GM12891 (cell line): ENCODE data around the gene TMEM242.

Source experiments
- PAX5 ChIP-seq: IDR thresholded peaks from 2 replicates; pipeline ENCODE4 v1.6.1; 2011; ENCODE audit warnings: low read length, moderate library complexity, mild to moderate bottlenecking; ENCODE audit not compliant: insufficient read depth, severe bottlenecking
- POLR2A ChIP-seq: IDR thresholded peaks from 2 replicates; pipeline ENCODE4 v1.6.1; 2011; ENCODE audit warnings: low read depth, low read length, control low read depth
- POLR2AphosphoS5 ChIP-seq: IDR thresholded peaks from 2 replicates; pipeline ENCODE4 v1.6.1; 2011; ENCODE audit warnings: low read depth, low read length, control low read depth
- POU2F2 ChIP-seq: IDR thresholded peaks from 2 replicates; pipeline ENCODE4 v1.6.1; 2011; ENCODE audit warnings: low read depth, mild to moderate bottlenecking, control low read depth, low read length, moderate library complexity
- SPI1 ChIP-seq: IDR thresholded peaks from 2 replicates; pipeline ENCODE4 v1.6.1; 2011; ENCODE audit warnings: low read depth, low read length, control low read depth
- TAF1 ChIP-seq: IDR thresholded peaks from 2 replicates; pipeline ENCODE4 v1.6.1; 2011; ENCODE audit warnings: low read depth, low read length, control low read depth

- no peak for TF ChIP-seq POLR2AphosphoS5
- TF ChIP-seq POLR2A, result no peak
- TF ChIP-seq POU2F2, result no peak
- TF ChIP-seq TAF1, result no peak
- no peak for TF ChIP-seq PAX5
- no peak for TF ChIP-seq SPI1
Observed at GRCh38 chr6:157264701-157265100, 58.6 kb downstream of the TMEM242 start.
